ENCODE data around the gene LMBR1L. TPM values are rescaled to one million over a fixed set of nuclear protein-coding genes. Genes with fewer than 3 reads are reported as not detected.

The LMBR1L gene
- total and polyA plus RNA-seq, 10 of the 15 experiments (the other 5 are each of a cell fraction or from before 2014, with no cell fraction given) = 2.1 to 42.6 (median 20.0) TPM

- TF ChIP-seq RELB (IDR thresholded peaks at IDR 0.05; ENCODE audit: low read depth) = no peak
- no peak for TF ChIP-seq ZNF217 (IDR thresholded peaks at IDR 0.05)
- no peak for TF ChIP-seq BRCA1 (IDR thresholded peaks at IDR 0.05; ENCODE audit: low read depth, low read length)
- TF ChIP-seq, protein P1, sequence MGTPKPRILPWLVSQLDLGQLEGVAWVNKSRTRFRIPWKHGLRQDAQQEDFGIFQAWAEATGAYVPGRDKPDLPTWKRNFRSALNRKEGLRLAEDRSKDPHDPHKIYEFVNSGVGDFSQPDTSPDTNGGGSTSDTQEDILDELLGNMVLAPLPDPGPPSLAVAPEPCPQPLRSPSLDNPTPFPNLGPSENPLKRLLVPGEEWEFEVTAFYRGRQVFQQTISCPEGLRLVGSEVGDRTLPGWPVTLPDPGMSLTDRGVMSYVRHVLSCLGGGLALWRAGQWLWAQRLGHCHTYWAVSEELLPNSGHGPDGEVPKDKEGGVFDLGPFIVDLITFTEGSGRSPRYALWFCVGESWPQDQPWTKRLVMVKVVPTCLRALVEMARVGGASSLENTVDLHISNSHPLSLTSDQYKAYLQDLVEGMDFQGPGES (IDR thresholded peaks at IDR 0.05) = no peak
- TF ChIP-seq CEBPB (IDR thresholded peaks at IDR 0.05; ENCODE audit: borderline replicate concordance in 1 of 2, low read depth in 2 of 2, low read length in 2 of 2) = no peak
- TF ChIP-seq ZBTB4 (CRISPR knock-in tag; IDR thresholded peaks at IDR 0.05) = no peak
- no peak for TF ChIP-seq SMAD1 (IDR thresholded peaks at IDR 0.05; ENCODE audit: low read depth, partially characterized antibody)
- TF ChIP-seq GATAD2B (conservative IDR thresholded peaks at IDR 0.05; ENCODE audit: low read depth) = no peak
- TF ChIP-seq RUNX3 (IDR thresholded peaks at IDR 0.05; ENCODE audit: low read length) = 0 out of 2 replicates have a peak, but pooled peaks have one; percentile 39
- peak; percentile 76 for TF ChIP-seq BACH1 (IDR thresholded peaks at IDR 0.05; ENCODE audit: borderline replicate concordance)
- TF ChIP-seq, protein P2, sequence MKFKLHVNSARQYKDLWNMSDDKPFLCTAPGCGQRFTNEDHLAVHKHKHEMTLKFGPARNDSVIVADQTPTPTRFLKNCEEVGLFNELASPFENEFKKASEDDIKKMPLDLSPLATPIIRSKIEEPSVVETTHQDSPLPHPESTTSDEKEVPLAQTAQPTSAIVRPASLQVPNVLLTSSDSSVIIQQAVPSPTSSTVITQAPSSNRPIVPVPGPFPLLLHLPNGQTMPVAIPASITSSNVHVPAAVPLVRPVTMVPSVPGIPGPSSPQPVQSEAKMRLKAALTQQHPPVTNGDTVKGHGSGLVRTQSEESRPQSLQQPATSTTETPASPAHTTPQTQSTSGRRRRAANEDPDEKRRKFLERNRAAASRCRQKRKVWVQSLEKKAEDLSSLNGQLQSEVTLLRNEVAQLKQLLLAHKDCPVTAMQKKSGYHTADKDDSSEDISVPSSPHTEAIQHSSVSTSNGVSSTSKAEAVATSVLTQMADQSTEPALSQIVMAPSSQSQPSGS (IDR thresholded peaks at IDR 0.05; ENCODE audit: low read length) = peak; percentile 82
- TF ChIP-seq PKNOX1 (IDR thresholded peaks at IDR 0.05) = no peak
- TF ChIP-seq SP1 (IDR thresholded peaks at IDR 0.05; ENCODE audit: low read depth, low read length) = no peak
- TF ChIP-seq STAT1 (conservative IDR thresholded peaks at IDR 0.05) = no peak
- TF ChIP-seq NR2C1 (IDR thresholded peaks at IDR 0.05) = no peak
- TF ChIP-seq CHD2 (IDR thresholded peaks at IDR 0.05; ENCODE audit: borderline replicate concordance, low read depth, low read length) = no peak
- peak; percentile 75; the same call in 1 of the 2 replicates for TF ChIP-seq ZBED1 (IDR thresholded peaks at IDR 0.05; ENCODE audit: borderline replicate concordance)
- TF ChIP-seq KAT2A (conservative IDR thresholded peaks at IDR 0.05; ENCODE audit: control insufficient read depth, low read depth, low read length) = no peak
- TF ChIP-seq CREB1 (IDR thresholded peaks at IDR 0.05; ENCODE audit: low read depth) = peak; percentile 31; the same call in 1 of the 2 replicates
- TF ChIP-seq, protein P3, sequence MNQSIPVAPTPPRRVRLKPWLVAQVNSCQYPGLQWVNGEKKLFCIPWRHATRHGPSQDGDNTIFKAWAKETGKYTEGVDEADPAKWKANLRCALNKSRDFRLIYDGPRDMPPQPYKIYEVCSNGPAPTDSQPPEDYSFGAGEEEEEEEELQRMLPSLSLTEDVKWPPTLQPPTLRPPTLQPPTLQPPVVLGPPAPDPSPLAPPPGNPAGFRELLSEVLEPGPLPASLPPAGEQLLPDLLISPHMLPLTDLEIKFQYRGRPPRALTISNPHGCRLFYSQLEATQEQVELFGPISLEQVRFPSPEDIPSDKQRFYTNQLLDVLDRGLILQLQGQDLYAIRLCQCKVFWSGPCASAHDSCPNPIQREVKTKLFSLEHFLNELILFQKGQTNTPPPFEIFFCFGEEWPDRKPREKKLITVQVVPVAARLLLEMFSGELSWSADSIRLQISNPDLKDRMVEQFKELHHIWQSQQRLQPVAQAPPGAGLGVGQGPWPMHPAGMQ (IDR thresholded peaks at IDR 0.05; ENCODE audit: borderline replicate concordance) = no peak
These were observed 16.5 kb upstream of the LMBR1L start (continued) for GRCh38 chr12:49126852-49127763.

Measured in GM12878 (cell line).